Superior temporal gyrus (tissue), 1 donor: Measurements from ENCODE around the gene NR6A1.
"Not testable (repeated sequence)": the region's sequence is repeated elsewhere in the genome, so short reads cannot be mapped to it uniquely, and the experiment has no call there.

ENCODE experiments used
- DNase-seq: peaks from one replicate; pipeline ENCODE4 v3.0.0-alpha.2; 2016; ENCODE audit errors: extremely low spot score

Gene NR6A1

GRCh38 chr9:124615840-124616239 is 155.3 kb downstream of the NR6A1 start:
- not testable (repeated sequence) for DNase-seq

DNA sequence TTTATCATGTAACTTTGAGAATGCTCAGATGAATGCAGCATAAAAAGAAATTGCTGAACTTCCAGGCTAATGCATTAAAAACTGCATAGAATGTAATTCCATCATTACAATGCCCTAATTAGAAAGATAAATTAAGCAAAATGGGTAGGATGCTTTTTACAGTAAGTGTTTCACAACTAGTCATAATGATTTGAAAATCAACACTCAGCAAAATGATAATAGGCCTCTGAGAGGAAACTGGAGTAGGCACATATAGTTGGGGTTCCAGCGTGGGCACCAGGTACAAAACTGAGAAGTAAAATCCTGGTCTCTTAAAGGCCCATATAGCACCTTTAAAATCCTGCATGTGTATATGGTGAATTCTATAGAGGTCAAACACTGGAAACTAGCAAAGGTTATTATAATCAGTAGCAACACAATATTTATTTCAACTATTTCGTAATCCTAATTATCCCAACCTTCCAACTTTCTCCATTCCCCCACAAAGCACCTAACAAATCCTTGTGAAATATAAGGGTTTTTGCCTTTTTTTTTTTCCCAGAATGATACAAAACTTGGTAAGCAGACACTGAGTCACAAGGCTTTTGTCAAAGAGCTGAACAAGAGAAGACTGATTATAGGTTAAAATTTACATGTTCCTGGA is 155.9 kb downstream of the NR6A1 start:
- DNase-seq, result no peak

DNA sequence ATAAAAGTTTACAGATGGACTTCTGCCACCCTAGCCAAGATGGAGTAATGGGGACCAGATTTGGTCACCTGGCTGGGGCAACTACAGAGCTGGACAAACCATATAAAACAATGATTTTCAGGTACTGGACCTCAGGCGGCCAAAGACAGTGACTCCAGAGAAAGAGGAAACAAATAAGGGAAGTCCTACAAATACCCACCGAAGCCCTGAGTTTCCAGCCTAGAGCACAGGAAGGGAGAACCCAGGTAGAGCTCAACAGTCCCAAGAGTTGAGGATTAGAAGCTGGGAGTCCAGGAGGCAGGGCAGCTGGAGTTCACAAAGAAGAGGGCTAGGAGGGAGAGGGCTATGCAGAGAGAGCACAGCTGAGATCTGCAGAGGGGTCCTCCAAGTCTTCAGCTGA is 157.3 kb downstream of the NR6A1 start:
- DNase-seq, result no peak

GRCh38 chr9:124611106-124611505 is 160.0 kb downstream of the NR6A1 start:
- DNase-seq, result no peak

GRCh38 chr9:124606027-124606426 is 165.1 kb downstream of the NR6A1 start:
- DNase-seq, result no peak

GRCh38 chr9:124605258-124605657 is 165.9 kb downstream of the NR6A1 start:
- DNase-seq, result no peak

GRCh38 chr9:124602632-124603031 is 168.5 kb downstream of the NR6A1 start:
- no peak for DNase-seq

GRCh38 chr9:124602204-124602603 is 168.9 kb downstream of the NR6A1 start:
- DNase-seq, result no peak

GRCh38 chr9:124600407-124600806 is 170.7 kb downstream of the NR6A1 start:
- no peak for DNase-seq

GRCh38 chr9:124599121-124599795 is 171.9 kb downstream of the NR6A1 start:
- DNase-seq, result no peak

DNA sequence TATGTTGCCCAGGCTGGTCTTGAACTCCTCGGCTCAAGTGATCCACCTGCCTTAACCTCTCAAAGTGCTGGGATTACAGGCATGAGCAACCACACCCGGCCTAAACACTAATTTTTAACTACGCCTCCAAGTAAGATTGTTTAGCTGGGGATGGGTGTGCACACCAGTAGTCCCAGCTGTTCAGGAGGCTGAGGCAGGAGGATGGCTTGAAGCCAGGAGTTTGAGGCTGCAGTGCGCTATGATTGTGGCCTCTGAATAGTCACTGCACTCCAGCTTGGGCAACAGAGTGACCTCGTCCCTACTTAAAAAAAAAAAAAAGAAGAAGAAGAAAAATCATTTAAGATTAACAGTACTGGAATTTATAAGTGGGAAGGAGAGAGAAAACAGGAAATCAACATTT is 173.1 kb downstream of the NR6A1 start:
- DNase-seq, result no peak

GRCh38 chr9:124596172-124596839 is 174.8 kb downstream of the NR6A1 start:
- no peak for DNase-seq

GRCh38 chr9:124595743-124596142 is 175.4 kb downstream of the NR6A1 start:
- no peak for DNase-seq

GRCh38 chr9:124594673-124595072 is 176.4 kb downstream of the NR6A1 start:
- DNase-seq, result no peak

GRCh38 chr9:124594225-124594624 is 176.9 kb downstream of the NR6A1 start:
- no peak for DNase-seq

GRCh38 chr9:124593651-124594058 is 177.5 kb downstream of the NR6A1 start:
- DNase-seq, result no peak

DNA sequence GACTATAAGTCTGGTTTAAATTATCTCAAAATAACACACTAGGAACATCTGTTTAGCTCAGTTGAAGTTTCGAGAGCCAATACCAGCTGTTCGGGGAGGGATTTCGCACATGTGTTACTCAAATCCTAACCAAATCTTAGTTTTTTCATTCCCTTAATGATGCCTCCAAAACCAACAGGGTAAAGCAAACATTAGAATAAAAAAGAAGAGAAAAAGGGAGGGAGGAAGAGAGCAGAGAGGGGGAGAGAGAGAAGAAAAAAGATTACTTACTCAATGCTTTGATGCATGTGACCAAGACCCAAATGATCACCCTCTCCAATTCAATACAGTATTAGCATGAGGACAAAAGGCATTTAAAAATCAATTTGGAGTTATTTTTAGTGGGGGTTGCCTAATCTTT is 177.9 kb downstream of the NR6A1 start:
- no peak for DNase-seq

- DNase-seq, result no peak
Observed at GRCh38 chr9:124590889-124591641, 180.0 kb downstream of the NR6A1 start.

GRCh38 chr9:124584631-124585030 is 186.5 kb downstream of the NR6A1 start:
- DNase-seq, result no peak

GRCh38 chr9:124583134-124583533 is 188.0 kb downstream of the NR6A1 start:
- no peak for DNase-seq

GRCh38 chr9:124580186-124580585 is 190.9 kb downstream of the NR6A1 start:
- no peak for DNase-seq

DNA sequence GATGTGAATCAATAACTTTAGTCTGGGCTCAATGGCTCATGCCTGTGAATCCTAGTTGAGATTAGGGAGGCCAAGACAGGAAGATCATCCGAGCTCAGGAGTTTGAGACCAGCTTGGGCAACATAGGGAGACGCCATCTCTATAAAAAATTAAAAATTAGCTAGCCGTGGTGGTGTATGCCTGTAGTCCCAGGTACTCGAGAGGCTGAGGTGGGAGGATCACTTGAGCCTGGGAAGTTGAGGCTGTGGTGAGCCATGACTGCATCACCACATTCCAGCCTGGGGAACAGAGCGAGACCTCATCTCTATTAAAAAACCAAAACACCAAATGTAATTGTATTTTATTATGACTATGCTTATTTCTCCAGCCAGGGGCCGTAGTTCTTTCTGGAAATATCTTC is 194.4 kb downstream of the NR6A1 start:
- no peak for DNase-seq
